ENCODE measurements around the gene SLC9A9. TPM values are rescaled to one million over a fixed set of nuclear protein-coding genes. Genes with fewer than 3 reads are reported as not detected.

SLC9A9 gene
- total RNA-seq, 6 experiments from 2014 or later = 0.10 to 0.55 (median 0.33) TPM; not detected in 2

DNA sequence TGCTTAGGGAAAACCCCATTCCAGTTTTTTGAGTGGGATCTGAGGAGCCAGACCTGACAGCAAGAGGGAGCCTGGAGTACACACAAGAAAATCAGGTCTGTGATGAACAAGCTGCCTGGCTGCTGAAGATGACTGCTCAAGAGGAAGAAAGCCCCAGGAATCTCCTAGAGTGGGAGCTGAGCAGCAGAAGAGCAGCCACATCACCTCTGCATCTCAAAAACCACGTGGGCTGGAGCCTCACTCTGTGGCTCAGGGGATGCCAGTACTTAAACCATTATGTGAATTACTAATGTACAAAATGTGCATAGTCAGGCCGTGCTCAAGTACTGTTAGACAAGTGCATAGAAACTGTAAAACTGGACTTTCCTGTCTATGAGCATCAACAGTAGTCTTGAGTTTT lies 52.4 kb downstream of the SLC9A9 start:
- Mint-ChIP-seq H3K4me3 (no peak overlapping the region), H3K36me3 (ENCODE audit: low read depth) (peaks cover 6% of the 10 kb centered on the region), H3K4me1 (ENCODE audit: low read depth) (no peaks in the 10 kb centered on the region), H3K27ac (no peak overlapping the region), H3K27me3 (ENCODE audit: insufficient read depth) (no peaks in the 10 kb centered on the region; the same call in none of the 2 replicates), H3K9me3 (peaks cover 25% of the 10 kb centered on the region)
- no peak for DNase-seq
- TF ChIP-seq, protein P1, sequence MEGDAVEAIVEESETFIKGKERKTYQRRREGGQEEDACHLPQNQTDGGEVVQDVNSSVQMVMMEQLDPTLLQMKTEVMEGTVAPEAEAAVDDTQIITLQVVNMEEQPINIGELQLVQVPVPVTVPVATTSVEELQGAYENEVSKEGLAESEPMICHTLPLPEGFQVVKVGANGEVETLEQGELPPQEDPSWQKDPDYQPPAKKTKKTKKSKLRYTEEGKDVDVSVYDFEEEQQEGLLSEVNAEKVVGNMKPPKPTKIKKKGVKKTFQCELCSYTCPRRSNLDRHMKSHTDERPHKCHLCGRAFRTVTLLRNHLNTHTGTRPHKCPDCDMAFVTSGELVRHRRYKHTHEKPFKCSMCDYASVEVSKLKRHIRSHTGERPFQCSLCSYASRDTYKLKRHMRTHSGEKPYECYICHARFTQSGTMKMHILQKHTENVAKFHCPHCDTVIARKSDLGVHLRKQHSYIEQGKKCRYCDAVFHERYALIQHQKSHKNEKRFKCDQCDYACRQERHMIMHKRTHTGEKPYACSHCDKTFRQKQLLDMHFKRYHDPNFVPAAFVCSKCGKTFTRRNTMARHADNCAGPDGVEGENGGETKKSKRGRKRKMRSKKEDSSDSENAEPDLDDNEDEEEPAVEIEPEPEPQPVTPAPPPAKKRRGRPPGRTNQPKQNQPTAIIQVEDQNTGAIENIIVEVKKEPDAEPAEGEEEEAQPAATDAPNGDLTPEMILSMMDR (IDR thresholded peaks at IDR 0.05) = no peak

GRCh38 chr3:143794793-143795462 lies 53.3 kb downstream of the SLC9A9 start:
- H3K27me3 Mint-ChIP-seq (ENCODE audit: insufficient read depth) = no peaks in the 10 kb centered on the region; the same call in none of the 2 replicates
- H3K9me3 Mint-ChIP-seq = peaks cover 30% of the 10 kb centered on the region
- no peak overlapping the region for H3K4me3 Mint-ChIP-seq
- no peak overlapping the region for H3K27ac Mint-ChIP-seq
- DNase-seq = no peak
- H3K4me1 Mint-ChIP-seq (ENCODE audit: low read depth) = no peaks in the 10 kb centered on the region
- TF ChIP-seq, protein P1 (IDR thresholded peaks at IDR 0.05) = no peak
- peaks cover 6% of the 10 kb centered on the region for H3K36me3 Mint-ChIP-seq (ENCODE audit: low read depth)

GRCh38 chr3:143793971-143794370 lies 54.3 kb downstream of the SLC9A9 start:
- Mint-ChIP-seq H3K27ac (no peak overlapping the region), H3K4me3 (no peak overlapping the region), H3K27me3 (ENCODE audit: insufficient read depth) (no peaks in the 10 kb centered on the region; the same call in none of the 2 replicates), H3K4me1 (ENCODE audit: low read depth) (no peaks in the 10 kb centered on the region), H3K36me3 (ENCODE audit: low read depth) (peaks cover 6% of the 10 kb centered on the region), H3K9me3 (peaks cover 36% of the 10 kb centered on the region)
- TF ChIP-seq, protein P1 (IDR thresholded peaks at IDR 0.05) = no peak
- no peak for DNase-seq

GRCh38 chr3:143791386-143791785 lies 56.9 kb downstream of the SLC9A9 start:
- Mint-ChIP-seq H3K9me3 (peaks cover 40% of the 10 kb centered on the region), H3K27ac (no peak overlapping the region), H3K4me3 (no peak overlapping the region), H3K4me1 (ENCODE audit: low read depth) (no peaks in the 10 kb centered on the region), H3K36me3 (ENCODE audit: low read depth) (peaks cover 6% of the 10 kb centered on the region), H3K27me3 (ENCODE audit: insufficient read depth) (no peaks in the 10 kb centered on the region; the same call in 1 of the 2 replicates)
- no peak for DNase-seq
- TF ChIP-seq, protein P1 (IDR thresholded peaks at IDR 0.05) = no peak

DNA sequence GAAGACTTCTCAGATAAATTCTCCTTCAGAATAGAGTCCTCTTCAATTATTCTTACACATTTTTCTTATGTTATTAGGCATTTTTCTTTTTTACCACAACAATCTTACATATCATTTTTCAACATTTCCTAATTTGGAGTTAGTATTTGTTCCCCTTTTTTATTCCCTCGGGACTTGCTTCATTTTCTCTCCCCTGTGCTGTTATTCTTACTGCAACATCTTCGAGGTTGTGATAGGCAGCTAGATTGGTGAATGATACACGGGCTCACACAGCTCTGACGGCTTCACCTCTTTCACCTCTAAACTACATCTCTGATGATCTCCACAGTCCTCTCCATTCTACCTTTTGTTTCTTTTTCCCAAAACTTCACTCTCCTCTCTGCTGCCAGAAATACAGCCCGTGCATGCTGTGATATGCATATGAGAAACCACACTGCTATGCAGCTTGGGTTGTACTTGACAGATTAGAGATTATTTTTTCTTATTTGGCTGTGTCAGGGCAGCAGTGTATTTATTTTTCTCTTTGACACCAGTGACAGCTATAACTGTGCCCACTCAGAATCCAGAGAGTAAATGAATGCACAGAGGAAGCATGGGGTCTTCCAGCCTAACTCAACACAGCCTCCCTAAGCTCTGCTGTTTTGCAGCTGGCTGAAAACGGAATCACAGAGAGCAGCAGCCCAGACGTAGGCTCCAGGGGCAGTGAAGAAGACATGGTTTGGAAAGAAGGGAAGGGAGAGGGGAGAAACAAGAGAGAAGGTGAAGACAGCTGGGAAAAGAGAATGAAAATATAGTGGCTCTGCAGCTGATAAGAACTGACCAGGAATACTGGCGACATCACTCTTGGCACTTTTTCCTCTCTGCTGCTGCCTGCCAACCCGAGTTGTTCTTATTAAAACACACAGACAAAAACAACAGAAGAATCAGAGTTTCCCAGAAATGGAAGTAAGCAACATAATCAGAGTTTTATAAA lies 61.8 kb downstream of the SLC9A9 start:
- no peaks in the 10 kb centered on the region for H3K27me3 Mint-ChIP-seq (ENCODE audit: insufficient read depth)
- no peak overlapping the region for H3K27ac Mint-ChIP-seq
- no peak overlapping the region for H3K4me3 Mint-ChIP-seq
- no peak for DNase-seq
- no peaks in the 10 kb centered on the region; the same call in 1 of the 2 replicates for H3K36me3 Mint-ChIP-seq (ENCODE audit: low read depth)
- H3K4me1 Mint-ChIP-seq (ENCODE audit: low read depth) = no peaks in the 10 kb centered on the region
- TF ChIP-seq, protein P1 (IDR thresholded peaks at IDR 0.05) = no peak
- H3K9me3 Mint-ChIP-seq = peaks cover 45% of the 10 kb centered on the region
